ENCODE data around the gene ZNF496.

The ZNF496 gene

GRCh38 chr1:247322849-247323586 lies 8.6 kb downstream of the ZNF496 start:
- Histone ChIP-seq H3K9me2 (replicated peaks; ENCODE audit: insufficient read depth, low read length) (no peaks in the 10 kb centered on the region), H3K27me3 (replicated peaks; ENCODE audit: insufficient read depth, low read length) (no peaks in the 10 kb centered on the region)

GRCh38 chr1:247322442-247322841 lies 9.2 kb downstream of the ZNF496 start:
- TF ChIP-seq CTCF (IDR thresholded peaks at IDR 0.05; ENCODE audit: low read length), result no peak
- no peak for TF ChIP-seq EZH2phosphoT487 (IDR thresholded peaks at IDR 0.05; ENCODE audit: low read length)
- no peak for TF ChIP-seq EZH2 (optimal IDR thresholded peaks at IDR 0.05; ENCODE audit: low read depth, low read length)
- no peaks in the 10 kb centered on the region for H3K4me1 ChIP-seq (ENCODE audit: low read length)

More at GRCh38 chr1:247322849-247323586, 8.6 kb downstream of the ZNF496 start:
- Histone ChIP-seq H3K9me3 (replicated peaks; ENCODE audit: insufficient read depth, low read length) (no peaks in the 10 kb centered on the region), H3K9ac (ENCODE audit: low read length) (no peak overlapping the region), H3K4me1 (ENCODE audit: low read length) (no peaks in the 10 kb centered on the region), H3K27ac (ENCODE audit: low read length) (no peak overlapping the region), H3F3A (ENCODE audit: insufficient read depth, low read length) (no peaks in the 10 kb centered on the region), H3K79me2 (ENCODE audit: low read length) (no peaks in the 10 kb centered on the region), H2AFZ (ENCODE audit: low read length) (no peak overlapping the region), H3K36me3 (replicated peaks; ENCODE audit: insufficient read depth, low read length) (no peaks in the 10 kb centered on the region), H3K4me2 (ENCODE audit: low read depth, low read length) (no peak overlapping the region), H4K20me1 (ENCODE audit: insufficient read depth, low read length) (no peaks in the 10 kb centered on the region), H3K4me3 (ENCODE audit: low read length) (no peak overlapping the region)
- no peak for TF ChIP-seq EZH2 (optimal IDR thresholded peaks at IDR 0.05; ENCODE audit: low read depth, low read length)
- no peak for TF ChIP-seq CTCF (IDR thresholded peaks at IDR 0.05; ENCODE audit: low read length)
- no peak for TF ChIP-seq EZH2phosphoT487 (IDR thresholded peaks at IDR 0.05; ENCODE audit: low read length)
- no peak for DNase-seq

DNA sequence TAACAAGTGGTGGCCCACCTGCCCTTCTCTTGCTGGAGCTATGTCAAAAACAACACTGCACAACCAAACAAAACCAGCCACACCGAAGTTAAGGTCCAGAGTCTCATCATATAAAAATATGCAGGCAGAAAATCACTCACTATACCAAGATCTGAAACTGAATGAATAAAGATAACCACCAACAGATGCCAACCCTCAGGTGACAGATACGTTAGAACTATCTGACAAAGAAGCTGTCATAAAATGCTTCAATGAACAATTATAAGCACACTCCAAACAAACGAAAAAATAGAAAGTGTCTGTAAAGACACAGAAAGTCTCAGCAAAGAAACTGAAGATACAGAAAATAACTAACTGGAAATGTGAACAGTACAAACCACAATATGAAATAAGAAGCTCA lies 14.0 kb downstream of the ZNF496 start:
- TF ChIP-seq CTCF (IDR thresholded peaks at IDR 0.05; ENCODE audit: low read length), result no peak
- TF ChIP-seq EZH2 (optimal IDR thresholded peaks at IDR 0.05; ENCODE audit: low read depth, low read length), result no peak
- TF ChIP-seq EZH2phosphoT487 (IDR thresholded peaks at IDR 0.05; ENCODE audit: low read length), result no peak
- Histone ChIP-seq H3K4me2 (ENCODE audit: low read depth, low read length) (no peak overlapping the region), H3K9me2 (replicated peaks; ENCODE audit: insufficient read depth, low read length) (no peaks in the 10 kb centered on the region), H3K9me3 (replicated peaks; ENCODE audit: insufficient read depth, low read length) (no peaks in the 10 kb centered on the region), H3K4me3 (ENCODE audit: low read length) (no peak overlapping the region), H3K36me3 (replicated peaks; ENCODE audit: insufficient read depth, low read length) (no peaks in the 10 kb centered on the region), H3K27me3 (replicated peaks; ENCODE audit: insufficient read depth, low read length) (no peaks in the 10 kb centered on the region), H3K9ac (ENCODE audit: low read length) (no peak overlapping the region), H3K4me1 (ENCODE audit: low read length) (no peaks in the 10 kb centered on the region), H3K79me2 (ENCODE audit: low read length) (no peaks in the 10 kb centered on the region), H2AFZ (ENCODE audit: low read length) (no peak overlapping the region), H3K27ac (ENCODE audit: low read length) (no peak overlapping the region), H3F3A (ENCODE audit: insufficient read depth, low read length) (no peaks in the 10 kb centered on the region), H4K20me1 (ENCODE audit: insufficient read depth, low read length) (no peaks in the 10 kb centered on the region)
- DNase-seq, result no peak

More at GRCh38 chr1:247322442-247322841, 9.2 kb downstream of the ZNF496 start:
- Histone ChIP-seq H3K27me3 (replicated peaks; ENCODE audit: insufficient read depth, low read length) (no peaks in the 10 kb centered on the region), H3K4me2 (ENCODE audit: low read depth, low read length) (no peak overlapping the region), H3F3A (ENCODE audit: insufficient read depth, low read length) (no peaks in the 10 kb centered on the region), H3K9me2 (replicated peaks; ENCODE audit: insufficient read depth, low read length) (no peaks in the 10 kb centered on the region), H3K4me3 (ENCODE audit: low read length) (no peak overlapping the region), H3K9ac (ENCODE audit: low read length) (no peak overlapping the region), H3K9me3 (replicated peaks; ENCODE audit: insufficient read depth, low read length) (no peaks in the 10 kb centered on the region), H2AFZ (ENCODE audit: low read length) (no peak overlapping the region), H3K27ac (ENCODE audit: low read length) (no peak overlapping the region), H3K36me3 (replicated peaks; ENCODE audit: insufficient read depth, low read length) (no peaks in the 10 kb centered on the region), H4K20me1 (ENCODE audit: insufficient read depth, low read length) (no peaks in the 10 kb centered on the region), H3K79me2 (ENCODE audit: low read length) (no peaks in the 10 kb centered on the region)
- DNase-seq, result no peak
